HL-60/S4 (cell line): ENCODE data around the gene OR2B2.
"Not testable (repeated sequence)": the region's sequence is repeated elsewhere in the genome, so short reads cannot be mapped to it uniquely, and the experiment has no call there.

ENCODE experiments used
- in situ Hi-C: fragments of 300-500 bp; cut with MboI; formaldehyde crosslinking; loops from 2 replicates; pipeline ENCODE4 v1.14.3; 2022; ENCODE audit warnings: low sequenced_read_pairs

The OR2B2 gene

DNA sequence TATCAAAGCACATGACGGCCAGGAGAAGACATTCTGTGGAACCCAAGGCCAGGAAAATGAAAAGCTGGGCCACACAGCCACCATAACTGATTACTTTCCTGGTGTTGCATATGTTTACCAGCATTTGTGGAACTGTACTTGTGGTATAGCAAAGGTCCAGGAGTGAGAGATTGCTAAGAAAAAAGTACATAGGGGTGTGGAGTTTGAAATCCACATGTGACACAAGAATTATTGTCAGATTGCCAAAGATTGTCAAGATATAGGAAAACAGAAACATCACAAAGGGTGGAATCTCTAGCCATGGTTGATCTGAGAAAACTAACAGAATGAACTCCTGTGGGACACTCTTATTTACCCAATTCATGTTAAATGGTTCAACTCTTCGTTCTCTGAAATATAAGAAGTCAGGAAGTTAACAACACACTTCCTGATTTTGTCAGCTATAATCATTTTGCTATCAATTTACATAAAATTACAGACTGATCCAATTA is at the start of gene OR2B2:
Gene OR2B2, minus strand, starts transcription at position 441 of the 491 bp plus-strand sequence. Its CDS starts 77 bp downstream, at position 364.
- in situ Hi-C loops = no loop called here

DNA sequence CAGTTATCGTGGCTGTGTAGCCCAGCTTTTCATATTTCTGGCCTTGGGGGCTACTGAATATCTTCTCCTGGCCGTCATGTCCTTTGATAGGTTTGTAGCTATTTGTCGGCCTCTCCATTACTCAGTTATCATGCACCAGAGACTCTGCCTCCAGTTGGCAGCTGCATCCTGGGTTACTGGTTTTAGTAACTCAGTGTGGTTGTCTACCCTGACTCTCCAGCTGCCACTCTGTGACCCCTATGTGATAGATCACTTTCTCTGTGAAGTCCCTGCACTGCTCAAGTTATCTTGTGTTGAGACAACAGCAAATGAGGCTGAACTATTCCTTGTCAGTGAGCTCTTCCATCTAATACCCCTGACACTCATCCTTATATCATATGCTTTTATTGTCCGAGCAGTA is 45.3 kb upstream of the OR2B2 start:
- in situ Hi-C loops = no loop called here

DNA sequence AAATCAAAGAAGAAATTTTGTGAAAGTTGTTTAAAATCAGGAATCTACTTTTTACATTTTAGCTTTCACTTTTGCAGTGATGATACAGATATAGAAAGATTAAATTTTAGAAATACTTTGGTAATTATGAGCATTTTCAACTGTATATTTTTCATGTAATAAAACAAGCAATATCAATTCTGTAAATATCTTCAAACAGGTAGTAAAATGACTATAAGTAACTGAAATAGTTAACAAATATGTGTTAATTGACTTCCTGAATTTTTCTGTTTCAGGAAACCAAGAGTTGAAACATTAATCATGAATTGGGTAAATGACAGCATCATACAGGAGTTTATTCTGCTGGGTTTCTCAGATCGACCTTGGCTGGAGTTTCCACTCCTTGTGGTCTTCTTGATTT is 44.7 kb upstream of the OR2B2 start, which contains the start of gene OR2B6:
Gene OR2B6, plus strand, starts transcription at position 301 of the 400 bp plus-strand sequence. Its CDS starts 0 bp downstream, at position 301.
- in situ Hi-C loops = no loop called here

DNA sequence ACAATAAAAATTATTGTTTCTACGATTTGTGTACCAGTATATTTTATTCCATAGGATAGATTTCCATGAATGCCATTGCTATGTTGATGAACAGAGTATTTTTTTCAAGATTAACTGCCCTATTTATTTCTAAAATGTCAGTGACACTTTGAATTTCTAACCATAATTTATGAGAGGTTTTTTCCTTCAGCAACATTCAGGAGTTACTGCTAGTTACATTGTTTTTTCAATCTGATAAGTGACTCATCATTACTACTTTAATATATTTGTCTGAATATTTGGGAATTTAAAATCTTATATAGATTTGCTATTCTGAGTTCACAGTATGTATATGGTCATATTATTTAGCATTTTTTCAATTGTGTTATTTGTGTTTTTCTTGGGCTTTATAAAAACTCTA is 38.8 kb upstream of the OR2B2 start:
- in situ Hi-C loops = no loop called here

DNA sequence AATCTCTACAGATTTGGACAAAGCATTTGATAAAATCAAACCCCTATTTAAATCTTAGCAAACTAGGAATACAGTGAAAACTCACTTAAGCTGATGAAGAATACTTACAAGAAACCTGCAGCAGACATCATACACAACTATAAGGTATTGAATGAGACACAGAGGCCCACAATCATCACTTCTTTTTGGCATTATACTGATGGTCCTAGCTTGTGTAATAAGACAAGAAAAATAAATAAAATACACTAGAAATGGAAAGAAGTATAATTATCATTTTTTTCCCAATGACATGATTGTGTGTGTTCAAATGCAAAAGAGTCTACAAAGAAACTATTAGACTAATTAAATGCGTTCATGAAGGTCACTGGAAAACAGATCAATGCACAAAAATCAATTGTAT is 36.0 kb upstream of the OR2B2 start:
- in situ Hi-C loops = no loop called here

DNA sequence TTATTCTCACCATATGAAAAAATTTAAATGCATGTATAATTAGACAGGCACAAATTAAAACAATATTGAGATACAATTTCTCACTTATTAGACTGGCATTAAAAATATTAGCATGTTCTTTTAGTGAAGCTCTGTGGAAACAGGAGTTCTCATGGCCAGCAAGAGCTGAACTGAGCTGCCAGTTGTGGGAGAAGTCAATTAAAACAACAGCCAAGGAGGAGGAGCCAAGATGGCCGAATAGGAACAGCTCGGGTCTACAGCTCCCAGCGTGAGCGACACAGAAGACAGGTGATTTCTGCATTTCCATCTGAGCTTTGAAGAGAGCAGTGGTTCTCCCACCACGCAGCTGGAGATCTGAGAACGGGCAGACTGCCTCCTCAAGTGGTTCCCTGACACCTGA is 30.9 kb upstream of the OR2B2 start:
- in situ Hi-C loops = not testable (repeated sequence)

DNA sequence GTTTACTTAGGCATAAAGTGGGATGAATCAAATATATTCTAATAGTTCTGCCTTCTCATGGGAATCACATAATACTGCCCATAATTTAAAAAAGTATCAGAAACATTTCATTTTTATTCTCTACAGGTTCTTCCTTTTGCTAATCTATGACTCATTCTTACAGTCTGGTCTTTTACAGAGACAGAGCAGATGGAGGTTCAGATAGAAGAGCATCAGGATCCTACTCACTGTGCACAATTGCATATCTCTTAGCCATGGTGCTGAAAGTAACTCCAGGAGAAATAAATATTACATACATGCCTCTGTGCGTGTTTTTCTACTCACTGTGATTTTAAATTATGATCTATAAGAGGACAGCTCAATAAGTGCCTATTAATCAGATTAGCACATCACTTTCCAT is 28.6 kb upstream of the OR2B2 start:
- in situ Hi-C loops = no loop called here

DNA sequence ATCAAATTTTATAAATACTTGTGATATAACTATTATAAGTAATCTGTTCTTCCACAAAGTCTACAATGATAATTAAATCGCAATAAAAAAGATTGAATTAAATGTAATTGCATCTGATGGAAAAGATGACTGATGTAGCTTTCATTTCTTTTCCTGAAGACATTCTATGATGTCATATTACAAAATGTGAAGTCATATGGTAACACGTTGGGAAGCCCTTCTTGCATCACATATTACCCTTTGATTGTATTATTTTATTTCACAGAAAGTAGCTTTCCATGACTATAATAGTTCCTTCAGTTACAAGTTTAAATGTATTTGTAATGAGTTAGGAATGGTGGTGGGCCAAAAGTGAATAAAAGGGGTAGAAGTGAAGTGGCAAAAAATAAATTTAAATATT is 19.0 kb upstream of the OR2B2 start:
- in situ Hi-C loops = no loop called here

DNA sequence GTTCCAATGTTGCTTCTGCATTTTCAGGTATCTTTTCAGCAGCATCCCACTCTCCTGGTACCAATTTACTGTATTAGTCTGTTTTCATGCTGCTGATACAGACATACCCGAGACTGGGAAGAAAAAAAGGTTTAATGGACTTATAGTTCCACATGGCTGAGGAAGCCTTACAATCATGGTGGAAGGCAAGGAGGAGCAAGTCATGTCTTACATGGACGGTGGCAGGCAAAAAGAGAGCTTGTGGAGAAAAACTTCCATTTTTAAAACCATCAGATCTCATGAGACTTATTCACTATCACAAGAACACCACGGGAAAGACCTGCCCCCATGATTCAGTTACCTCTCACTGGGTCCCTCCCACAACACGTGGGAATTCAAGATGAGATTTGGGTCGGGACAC is 17.7 kb upstream of the OR2B2 start:
- in situ Hi-C loops = not testable (repeated sequence)

DNA sequence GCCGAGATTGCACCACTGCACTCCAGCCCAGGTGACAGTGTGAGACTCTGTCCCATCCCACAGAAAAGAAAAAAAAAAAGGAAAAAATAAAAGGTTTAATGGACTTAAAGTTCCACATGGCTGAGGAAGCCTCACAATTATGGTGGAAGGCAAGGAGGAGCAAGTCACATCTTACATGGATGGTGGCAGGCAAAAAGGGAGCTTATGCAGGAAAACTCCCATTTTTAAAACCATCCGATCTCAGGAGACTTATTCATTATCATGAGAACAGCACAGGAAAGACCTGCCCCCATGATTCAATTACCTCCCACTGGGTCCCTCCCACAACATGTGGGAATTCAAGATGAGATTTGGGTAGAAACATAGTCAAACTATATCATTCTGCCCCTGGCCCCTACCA is 15.8 kb upstream of the OR2B2 start:
- in situ Hi-C loops = not testable (repeated sequence)

DNA sequence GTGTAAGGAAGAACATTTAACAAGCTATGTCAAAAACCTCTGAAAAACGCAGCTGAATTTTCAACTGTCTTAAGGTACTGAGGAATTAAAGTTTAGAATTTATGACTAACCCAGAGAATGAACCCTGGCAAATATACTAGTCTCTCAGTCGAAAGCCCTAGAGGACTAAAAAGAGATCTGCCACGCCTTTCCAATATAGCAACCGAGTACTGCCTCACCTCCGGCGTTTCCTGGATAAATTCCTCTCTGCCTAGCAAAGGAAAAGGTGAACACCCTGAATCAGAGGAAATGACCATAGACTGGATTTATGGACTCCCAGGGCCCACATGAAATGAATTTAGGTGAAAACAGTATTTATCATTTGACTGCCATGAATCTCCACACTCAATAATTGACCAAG is 12.0 kb upstream of the OR2B2 start:
- in situ Hi-C loops = no loop called here

DNA sequence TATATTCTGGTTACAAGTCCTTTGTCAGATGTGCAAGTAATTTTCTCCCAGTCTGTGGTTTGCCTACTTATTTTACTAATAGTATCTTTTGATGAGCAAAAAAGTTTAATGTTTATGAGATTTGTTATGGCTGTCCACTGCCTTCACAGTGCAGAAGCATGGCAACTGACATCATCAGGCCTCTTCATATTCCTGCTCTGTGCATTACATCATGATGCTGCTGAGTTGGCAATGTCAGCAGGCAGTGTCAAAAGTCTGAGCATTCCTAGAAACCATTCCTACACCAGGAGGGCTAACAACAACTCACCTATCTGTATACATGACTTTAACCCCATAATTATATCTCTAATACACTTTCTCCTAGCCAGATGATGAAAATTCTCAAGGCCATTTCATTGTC is 10.8 kb upstream of the OR2B2 start:
- in situ Hi-C loops = no loop called here

DNA sequence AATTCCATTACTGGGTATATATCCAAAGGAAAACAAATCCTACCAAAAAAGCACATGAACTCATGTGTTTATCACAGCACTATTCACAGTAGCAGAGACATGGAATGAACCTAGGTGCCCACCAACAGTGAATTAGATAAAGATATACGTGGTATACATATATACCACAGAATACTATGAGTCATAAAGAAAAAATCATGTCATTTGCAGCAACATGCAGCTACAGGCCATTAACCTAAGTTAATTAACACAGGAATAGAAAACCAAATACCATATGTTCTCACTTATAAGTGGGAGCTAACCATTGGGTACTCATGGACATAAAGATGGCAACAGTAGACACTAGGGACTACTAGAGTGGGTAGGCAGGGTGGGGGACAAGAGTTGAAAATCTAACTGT is 4.2 kb downstream of the OR2B2 start:
- in situ Hi-C loops = loop anchor here (10.0 kb wide), 1 partner anchor 433 kb away; the partner anchor contains the start of gene ZNF184

DNA sequence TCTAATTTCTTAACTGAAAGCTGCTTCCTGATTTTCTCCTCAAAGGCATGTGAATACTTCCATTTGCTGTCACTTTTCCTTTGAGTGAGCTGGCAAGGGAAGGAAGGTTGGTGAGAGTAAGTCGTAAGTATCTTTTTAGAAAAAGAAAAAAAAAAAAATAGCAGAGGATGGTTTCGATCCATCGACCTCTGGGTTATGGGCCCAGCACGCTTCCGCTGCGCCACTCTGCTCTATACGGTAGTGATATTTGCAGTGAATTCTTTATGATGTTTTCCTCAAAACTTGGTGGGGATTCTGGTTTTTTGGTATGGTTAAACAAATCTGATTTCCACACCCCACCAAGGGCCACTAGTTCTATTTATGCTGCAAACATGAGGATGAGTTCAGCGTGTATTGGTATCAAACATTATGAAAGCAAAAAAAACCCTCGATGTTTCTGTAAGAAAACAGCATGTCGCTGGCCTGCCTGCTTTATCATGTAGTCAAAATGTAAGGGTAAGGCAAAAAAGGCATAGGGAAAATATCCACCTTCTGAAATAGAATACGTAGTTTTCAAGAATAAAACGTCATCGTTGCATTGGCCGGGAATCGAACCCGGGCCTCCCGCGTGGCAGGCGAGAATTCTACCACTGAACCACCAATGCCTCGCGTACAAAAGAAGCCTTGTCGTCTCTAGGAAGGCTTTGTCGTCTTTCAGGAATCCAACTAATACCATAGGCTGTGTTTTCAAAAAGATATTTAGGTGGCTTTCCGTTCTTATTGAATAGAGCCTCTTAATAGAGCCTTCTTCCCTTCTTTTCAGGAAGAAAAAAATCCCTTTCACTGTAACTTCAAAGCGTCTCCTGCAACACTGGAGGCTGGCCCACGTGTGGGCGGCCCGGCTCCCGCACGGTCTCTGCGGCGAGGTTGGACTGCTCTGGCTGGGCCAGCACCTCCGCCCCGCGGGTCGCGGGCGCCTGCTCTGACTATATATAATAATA is 9.6 kb downstream of the OR2B2 start:
- in situ Hi-C loops = loop anchor here (10.0 kb wide), 1 partner anchor 428 kb away; the partner anchor contains the start of gene ZNF184

DNA sequence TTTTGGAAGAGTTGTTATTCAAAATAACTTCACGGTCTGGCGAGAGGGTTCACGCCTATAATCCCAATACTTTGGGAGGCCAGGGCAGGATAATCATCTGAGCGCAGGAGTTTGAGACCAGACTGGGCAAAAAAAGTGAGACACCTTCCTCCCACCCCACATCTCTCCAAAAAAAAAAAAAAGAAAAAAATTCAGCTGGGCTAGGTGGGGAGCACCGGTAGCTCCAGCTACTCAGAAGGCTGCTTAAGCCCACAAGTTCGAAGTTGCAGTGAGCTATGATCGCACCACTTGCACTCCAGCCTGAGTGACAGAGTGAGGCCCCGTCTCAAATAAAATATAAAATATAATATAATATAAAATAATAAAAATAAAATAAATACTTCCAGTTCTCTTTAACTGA is 10.4 kb downstream of the OR2B2 start:
- in situ Hi-C loops = loop anchor here (10.0 kb wide), 1 partner anchor 427 kb away; the partner anchor contains the start of gene ZNF184

DNA sequence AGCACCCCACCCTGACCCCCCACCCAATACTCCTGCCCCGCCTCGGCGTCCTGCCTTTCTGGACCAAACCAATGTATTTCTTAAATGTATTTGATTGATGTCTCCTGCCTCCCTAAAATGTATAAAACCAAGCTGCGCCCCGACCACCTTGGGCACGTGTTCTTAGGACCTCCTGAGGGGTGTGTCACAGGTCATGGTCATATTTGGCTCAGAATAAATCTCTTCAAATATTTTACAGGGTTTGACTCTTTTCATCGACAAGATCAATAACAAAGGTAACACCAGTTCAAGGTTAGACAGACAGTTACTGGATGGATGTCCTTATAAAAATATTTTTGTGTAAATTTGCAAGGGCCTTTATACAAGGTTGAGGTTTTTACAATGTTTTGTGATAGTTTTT is 12.0 kb downstream of the OR2B2 start:
- in situ Hi-C loops = loop anchor here (10.0 kb wide), 1 partner anchor 425 kb away; the partner anchor contains the start of gene ZNF184

DNA sequence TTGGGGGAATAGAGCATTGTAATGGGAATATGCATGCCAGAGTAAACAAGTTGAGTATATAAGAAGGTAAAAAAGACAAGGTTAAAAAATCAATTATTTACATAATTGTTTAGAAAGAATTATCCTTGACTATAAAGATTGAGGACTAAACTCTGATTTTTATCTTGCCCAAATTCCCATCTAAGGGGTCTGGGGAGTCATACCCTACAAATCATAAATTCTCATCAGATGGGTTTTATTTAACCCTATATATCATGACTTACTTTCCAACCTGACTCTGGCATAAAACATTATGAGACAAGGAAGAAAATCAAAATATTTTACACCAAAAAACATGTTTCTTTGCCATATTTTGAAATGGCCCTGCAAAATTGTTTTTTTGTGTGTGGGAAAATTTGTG is 12.7 kb downstream of the OR2B2 start:
- in situ Hi-C loops = loop anchor here (10.0 to 25.0 kb wide), 5 partner anchors 438 to 1705 kb away; partner anchors contain the start of genes ZKSCAN3 and ZSCAN31

DNA sequence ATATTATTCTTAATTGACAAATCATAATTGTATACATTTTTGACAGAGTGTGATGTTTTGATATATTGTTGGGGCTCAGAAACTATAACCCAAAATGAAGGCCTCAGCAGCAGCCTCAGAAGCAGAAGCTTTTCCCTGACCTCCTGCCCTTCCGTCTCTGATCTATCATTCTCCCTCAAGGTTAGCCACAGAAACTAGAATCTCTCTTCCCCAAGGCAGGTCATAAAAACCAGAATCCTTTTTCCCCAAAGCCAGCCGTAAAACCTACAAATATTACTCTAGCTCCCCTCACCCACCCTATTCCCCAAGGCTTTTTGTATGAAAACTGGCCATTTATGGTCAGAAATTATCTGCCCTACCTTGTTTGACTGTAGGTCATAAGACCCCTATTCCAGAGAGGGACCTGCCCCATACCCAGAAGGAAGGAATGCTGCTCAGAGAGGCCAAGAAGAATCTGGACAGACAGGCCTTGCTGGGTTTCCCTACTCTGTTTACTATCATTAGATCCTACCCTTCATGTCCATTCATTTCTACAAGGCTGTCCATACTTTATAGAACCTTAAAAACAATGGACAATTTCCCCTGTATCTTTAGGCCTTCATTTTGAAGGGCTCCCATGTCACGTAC is 14.5 kb downstream of the OR2B2 start:
- in situ Hi-C loops = loop anchor here (10.0 to 25.0 kb wide), 5 partner anchors 440 to 1703 kb away; partner anchors contain the start of genes ZKSCAN3 and ZSCAN31

DNA sequence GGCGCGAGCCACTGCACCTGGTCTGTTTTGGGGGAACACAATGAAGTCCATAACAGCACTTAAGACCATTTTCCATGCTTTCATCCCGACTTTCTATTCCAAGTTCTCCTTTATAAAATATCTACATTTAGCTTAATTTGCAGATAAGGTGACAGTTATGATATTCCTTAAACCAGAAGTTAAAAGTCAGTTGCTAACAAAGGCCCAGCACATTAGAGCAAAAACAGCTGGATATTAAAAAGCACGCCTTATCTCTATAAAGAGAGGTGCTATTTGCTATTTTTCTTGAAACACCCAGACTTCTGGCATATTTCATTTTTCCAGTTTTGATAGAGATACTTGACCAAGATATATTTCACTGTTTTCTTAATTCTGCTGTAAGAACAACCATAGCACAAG is 15.8 kb downstream of the OR2B2 start:
- in situ Hi-C loops = loop anchor here (10.0 to 25.0 kb wide), 5 partner anchors 441 to 1702 kb away; partner anchors contain the start of genes ZKSCAN3 and ZSCAN31

DNA sequence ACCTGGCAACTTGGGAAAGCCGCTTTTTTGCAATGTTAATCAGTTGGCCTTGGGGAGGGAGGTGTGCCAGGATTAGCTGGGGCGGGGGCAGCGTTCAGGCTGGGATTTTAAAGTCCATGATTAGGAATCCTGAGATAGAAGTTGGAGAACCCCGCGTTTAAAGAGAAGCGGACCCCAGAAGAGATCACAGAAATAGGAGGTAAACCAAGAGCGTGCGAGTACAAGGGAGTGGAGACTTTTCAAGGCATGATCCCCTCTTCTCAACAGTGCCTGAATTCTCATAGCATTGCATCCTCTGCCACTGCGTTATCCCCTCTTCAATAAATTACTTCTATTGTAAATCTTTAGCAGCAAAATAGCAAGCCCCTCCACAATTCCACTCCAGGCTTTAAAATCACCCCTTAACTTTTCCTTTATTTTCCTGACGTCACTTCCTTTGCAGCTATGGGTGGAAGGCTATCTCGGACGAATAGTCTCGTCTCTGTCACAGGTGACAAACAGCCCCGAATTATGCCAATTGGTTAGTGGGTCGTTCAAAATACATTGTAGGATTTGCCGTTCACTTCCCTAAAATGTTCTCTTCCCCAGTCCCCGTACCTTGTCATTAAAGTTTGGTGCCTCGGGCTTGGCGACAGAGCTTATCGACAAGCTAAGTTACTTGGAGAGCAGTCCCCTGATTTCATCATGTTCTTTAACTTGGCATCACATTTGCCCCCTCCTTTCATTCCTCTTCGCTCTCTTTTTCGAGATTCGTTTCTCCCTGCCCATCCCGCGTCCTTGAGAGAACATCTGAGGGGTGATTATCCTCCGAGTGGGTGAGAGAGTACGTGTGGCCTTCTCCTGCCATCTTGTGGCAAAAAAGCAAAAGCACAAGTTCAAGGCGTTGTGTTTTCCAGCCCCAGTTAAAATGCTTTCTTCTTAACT is 17.1 kb downstream of the OR2B2 start:
- in situ Hi-C loops = loop anchor here (5.0 to 25.0 kb wide), 6 partner anchors 88 to 1700 kb away; partner anchors contain the start of genes ZKSCAN3 and ZSCAN31
